Dermis microvascular lymphatic vessel endothelial cell (primary cell): ENCODE data around the gene DCBLD1. TPM values are rescaled to one million over a fixed set of nuclear protein-coding genes. Genes with fewer than 3 reads are reported as not detected.
"Not testable (repeated sequence)": the region's sequence is repeated elsewhere in the genome, so short reads cannot be mapped to it uniquely, and the experiment has no call there.

ENCODE experiments used
- DNase-seq, 2 donors: peaks; one replicate each; pipeline versions ENCODE4 v3.0.0 to v3.0.0-alpha.2; 2010; ENCODE audit warnings: low read depth in 2 of 2
- total RNA-seq: library from RNA; depleted of rRNA; stranded (reverse); fragments of >200 nt; gene quantifications from 2 replicates; pipeline ENCODE4 v1.2.1, GENCODE V29; 2014

The DCBLD1 gene
- total RNA-seq, 1 donor from 2014 or later: 25.4 TPM

DNA sequence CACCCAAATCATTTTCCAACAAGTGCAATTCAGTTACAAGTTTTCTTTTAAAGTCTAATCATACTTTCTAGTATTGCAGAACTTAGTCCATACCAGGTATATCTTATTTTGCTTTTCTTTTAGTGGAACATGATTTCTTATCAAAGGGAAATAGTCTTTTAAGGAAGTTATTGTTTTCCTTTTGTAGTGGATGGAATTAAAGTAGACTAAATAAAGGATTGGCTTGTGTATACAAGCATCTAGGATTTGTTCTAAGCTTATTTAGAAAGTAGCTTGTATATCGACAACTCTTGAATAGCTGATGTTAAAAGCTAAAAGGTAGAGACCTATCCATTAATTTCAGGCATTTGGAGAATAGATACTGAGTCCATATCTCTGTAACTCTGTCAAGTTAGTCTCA lies 14.8 kb downstream of the DCBLD1 start:
- no peak for DNase-seq

DNA sequence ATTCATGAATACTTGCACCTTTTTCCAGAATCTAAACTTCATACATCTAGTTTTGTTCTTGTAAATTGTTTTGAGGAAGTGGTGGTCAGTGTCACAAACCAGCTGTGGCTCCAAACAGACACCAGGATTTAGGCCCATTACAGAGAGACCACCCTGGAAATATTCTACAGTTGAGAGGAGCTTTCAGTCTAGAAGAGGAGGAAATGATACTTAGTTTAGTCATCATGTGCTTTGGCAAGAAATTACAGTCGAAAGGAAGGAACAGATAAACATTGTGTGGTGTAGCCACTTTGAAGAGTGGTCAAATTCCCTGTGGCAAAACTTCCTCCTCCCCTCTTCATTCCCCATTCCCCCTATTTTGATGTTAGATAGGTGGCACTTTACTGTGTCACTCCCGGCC lies 15.7 kb downstream of the DCBLD1 start:
- peak in 1 of 2 donors; percentile 83 for DNase-seq

GRCh38 chr6:117501722-117502121 lies 19.2 kb downstream of the DCBLD1 start:
- no peak for DNase-seq

DNA sequence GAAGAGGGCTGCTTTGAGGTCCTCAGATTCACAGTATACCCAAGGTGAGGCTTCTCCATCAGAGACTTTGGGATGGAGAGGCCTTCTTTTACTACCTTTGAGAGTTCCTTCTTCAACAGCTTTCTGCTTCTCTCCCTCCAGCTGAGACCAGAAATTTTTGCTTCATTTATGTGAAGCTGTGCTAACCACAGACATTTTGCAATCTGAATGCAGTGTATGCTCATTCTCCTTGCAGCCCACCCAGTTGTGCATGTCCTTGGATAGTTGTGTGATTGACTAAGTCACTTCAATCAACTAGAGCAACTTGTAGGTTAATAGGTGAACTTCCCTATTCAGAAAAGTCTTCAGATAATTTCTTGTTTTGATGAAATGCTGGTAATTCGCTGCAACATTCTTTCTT lies 20.1 kb downstream of the DCBLD1 start:
- DNase-seq: no peak

DNA sequence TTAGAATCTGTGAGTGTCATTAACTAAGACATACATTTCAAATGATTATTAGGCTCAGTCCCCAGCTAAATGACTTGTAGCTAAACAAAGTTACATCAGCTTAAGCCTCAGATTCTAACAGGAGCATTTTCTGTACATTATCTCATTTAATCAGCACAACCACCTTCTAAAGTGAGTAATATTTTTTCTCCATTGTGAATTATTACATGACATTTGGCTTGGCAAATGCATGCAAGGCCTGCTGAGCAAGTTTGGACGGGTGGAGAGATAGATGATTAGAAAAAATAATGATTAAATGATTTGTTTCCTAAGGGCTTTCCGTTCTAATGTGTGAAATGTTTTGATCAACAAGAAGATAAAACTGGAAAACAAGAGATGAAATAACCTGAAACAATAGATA lies 20.7 kb downstream of the DCBLD1 start:
- no peak for DNase-seq

- no peak for DNase-seq
Measured at GRCh38 chr6:117504478-117505144, 22.1 kb downstream of the DCBLD1 start.

DNA sequence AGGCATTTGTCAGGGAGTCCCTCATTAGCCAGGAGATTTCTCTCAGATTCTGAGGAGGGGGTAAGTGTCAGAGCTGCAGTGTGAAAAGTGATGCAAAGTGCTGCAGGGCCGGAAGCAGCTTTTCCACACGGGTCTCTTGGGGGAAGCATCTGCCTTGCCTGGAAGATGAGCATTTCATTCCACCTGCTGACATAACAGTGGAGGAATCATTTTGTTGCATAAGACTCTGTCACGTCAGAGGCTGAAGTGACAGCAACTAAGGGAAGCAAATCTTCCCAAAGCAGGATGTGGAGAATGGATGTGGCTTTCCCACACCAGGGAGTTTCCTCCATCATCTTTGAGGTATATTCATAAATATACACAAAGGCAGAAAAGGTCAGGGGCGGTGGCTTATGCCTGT lies 22.8 kb downstream of the DCBLD1 start:
- DNase-seq: no peak

DNA sequence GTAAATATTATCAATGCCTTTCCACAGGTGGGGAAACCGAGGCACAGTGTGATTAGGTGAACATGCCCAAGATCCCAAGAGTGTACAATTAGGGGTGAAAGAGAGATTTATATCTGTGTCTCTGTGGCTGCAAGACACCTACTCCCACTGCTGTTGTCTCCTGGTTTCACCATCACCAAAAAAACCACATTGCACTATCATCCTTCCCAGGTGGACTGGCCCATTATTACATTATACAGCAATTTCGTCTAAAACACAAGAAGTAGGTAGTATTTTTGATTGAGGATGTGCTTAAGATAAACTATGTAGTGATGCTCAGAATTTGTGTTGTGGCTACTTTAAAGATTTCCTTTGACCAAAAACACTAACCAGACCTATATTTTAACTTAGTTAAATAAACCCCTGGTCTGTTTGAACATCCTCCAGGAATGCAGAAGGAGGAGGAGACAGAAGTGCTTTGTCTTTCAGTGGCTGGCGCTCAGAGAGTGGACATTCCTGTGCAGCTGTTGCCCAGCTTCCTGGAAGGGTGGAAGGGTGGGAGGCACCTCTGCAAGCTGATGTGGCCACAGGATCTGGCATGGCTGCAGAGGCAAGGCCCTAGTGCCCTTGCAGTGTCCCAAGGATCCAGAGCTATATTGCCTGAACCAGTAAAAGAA lies 23.8 kb downstream of the DCBLD1 start:
- DNase-seq: peak in 1 of 2 donors; percentile 43

DNA sequence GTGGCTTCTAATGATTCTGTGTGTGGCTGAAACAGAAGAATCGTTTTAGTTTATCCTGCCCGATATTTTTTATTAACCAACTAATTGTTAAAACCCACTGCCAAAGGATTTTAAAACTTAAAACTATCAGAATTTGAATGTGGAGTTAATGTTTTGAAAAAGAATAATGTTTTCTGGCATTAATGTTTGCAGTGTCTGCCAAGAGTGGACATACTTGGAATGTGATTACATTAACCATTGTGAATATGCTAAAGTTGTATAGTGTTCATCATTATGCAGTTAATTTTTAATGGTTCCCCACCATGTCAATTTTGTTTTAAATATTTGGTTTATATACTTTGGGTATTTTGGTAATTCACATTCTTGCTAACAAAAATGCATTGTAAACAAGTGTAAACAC lies 24.4 kb downstream of the DCBLD1 start:
- no peak for DNase-seq

DNA sequence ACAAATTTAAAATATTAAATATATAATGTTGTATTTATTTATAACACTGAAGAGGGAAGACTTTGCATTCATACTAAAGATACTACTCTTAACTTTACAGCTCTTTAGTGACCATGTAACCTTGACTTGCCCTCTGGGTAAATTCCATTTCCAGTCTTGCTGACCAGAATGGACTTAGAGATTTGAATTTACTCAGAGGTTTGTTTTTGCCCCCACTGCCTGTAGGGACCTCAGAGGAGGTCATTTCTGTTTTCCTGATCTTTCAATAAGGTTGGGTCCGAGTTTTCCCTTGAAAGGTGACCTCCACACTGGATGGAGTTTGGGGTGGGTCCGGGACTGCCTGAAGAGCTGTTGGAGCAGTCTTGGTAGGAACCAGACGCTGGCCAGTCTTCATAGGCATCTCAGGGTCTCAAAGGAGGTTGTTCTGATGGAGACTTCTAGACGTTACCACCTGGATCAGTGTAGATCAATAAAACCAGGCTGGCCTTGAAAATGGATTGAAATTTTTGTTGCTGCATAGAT lies 26.0 kb downstream of the DCBLD1 start:
- no peak for DNase-seq

DNA sequence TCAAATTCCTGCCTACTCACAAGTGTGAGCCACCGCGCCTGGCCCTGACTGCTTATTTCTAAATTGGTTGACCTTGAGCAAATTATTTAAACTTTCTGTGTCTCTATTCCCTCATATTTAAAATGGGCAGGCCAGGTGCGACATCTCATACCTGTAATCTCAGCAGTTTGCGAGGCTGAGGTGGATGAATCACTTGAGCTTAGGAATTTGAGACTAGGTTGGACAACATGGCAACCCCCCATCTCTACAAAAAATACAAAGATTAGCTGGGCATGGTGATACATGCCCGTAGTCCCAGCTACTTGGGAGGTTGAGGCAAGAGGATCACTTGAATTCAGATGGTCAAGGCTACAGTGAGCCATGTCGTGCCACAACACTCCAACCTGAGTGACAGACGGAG lies 26.5 kb downstream of the DCBLD1 start:
- DNase-seq: no peak

DNA sequence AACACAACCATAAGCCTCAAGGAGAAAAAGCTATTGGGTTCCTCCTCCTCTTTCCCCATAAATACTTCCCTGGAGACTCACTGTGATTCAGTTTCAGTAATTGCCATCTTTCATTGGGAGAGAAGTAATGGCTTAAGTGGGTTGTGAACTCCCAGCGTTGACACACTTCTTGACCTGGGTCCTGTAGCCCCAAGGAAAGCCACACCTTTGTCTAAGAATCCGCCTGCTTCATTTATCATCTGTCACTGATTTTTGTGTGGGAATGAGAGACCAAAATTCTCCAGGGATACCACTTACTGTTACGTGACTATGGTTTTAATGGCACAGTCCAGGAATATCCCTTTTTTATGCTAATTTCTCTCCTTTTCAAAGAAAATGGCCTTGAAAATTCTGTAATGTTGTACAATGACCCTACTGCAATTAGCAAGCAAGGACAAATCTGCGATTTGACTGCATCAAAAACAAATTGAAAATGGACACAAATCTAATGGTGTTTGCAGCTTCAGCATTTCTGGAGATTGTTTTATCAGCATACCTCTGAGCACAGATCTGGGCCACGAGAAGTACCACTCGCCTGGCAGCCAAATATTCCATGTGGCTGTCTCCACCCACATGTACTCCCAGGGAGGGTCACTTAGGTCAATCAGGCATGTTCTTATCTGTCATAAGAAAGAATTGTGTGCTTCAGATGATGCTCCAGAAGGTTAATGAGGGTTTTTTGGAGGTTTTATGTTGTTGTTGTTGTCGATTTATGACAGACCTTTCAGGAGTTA lies 29.8 kb downstream of the DCBLD1 start:
- no peak for DNase-seq

GRCh38 chr6:117512987-117513573 lies 30.6 kb downstream of the DCBLD1 start:
- no peak for DNase-seq

GRCh38 chr6:117513778-117514365 lies 31.4 kb downstream of the DCBLD1 start:
- no peak for DNase-seq

GRCh38 chr6:117514655-117515054 lies 32.2 kb downstream of the DCBLD1 start:
- no peak for DNase-seq

DNA sequence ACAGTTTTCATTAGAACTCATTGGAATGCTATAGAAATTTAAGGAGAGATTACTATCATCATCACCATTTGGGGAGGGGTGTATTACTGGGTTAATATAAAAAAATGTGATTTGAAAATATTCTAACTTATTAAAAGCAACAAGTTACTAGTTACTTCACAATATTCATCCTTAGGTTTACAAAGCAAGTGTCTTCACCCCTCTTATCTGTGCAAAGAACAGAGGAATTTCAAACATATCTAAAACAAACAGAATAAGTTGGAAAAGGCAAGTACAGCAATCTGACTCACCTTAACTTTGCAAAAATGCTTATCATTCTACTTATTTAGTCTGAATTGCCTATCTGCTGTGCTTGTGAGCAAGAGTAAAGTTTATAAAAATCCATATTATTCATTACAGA lies 32.9 kb downstream of the DCBLD1 start:
- no peak for DNase-seq

- DNase-seq: not testable (repeated sequence)
Measured at GRCh38 chr6:117517995-117518394, 35.5 kb downstream of the DCBLD1 start.

GRCh38 chr6:117518870-117519269 lies 36.4 kb downstream of the DCBLD1 start:
- DNase-seq: no peak

GRCh38 chr6:117520603-117521395 lies 38.3 kb downstream of the DCBLD1 start:
- no peak for DNase-seq

DNA sequence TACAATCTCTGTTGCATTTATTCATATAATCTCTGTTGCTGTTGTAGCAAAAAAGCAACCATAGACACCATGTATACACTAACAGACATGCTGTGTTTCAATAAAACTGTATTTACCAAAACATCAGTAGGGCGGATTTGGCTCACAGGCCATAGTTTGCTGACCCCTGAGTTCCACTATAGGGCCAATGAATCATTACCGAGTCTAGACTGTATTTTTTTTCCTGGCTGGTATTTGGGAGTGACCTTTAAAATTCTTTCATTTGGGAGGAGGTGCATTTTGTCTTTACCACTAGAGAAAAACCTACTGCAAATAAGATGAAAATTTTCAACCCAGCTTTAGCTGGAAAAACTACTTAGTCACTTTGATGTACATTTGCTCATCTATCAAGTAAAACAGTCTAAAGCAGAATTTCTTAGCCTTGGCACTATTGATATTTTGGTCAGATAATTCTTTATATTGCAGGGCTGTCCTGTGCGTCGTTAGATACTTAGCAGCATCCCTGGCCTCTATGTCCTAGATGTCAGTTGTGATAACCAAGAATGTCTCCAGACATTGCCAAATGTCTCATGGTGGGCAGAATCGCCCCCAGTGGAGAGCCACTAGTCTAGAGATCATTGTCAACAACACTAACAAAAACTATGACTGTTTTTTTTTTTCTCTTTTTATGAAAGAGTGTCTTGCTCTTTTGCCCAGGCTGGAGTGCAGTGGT lies 39.5 kb downstream of the DCBLD1 start:
- peak in 1 of 2 donors; percentile 48 for DNase-seq
